DMS114 treated with DMSO at 0.1 percent for 48 hours (cell line): ENCODE data around the gene LIMK2.

Experiments
- DNase-seq: peaks from one replicate; lab custom pipeline; 2025; ENCODE audit not compliant: unreplicated experiment; lab: John Stamatoyannopoulos, UW

LIMK2 gene

DNA sequence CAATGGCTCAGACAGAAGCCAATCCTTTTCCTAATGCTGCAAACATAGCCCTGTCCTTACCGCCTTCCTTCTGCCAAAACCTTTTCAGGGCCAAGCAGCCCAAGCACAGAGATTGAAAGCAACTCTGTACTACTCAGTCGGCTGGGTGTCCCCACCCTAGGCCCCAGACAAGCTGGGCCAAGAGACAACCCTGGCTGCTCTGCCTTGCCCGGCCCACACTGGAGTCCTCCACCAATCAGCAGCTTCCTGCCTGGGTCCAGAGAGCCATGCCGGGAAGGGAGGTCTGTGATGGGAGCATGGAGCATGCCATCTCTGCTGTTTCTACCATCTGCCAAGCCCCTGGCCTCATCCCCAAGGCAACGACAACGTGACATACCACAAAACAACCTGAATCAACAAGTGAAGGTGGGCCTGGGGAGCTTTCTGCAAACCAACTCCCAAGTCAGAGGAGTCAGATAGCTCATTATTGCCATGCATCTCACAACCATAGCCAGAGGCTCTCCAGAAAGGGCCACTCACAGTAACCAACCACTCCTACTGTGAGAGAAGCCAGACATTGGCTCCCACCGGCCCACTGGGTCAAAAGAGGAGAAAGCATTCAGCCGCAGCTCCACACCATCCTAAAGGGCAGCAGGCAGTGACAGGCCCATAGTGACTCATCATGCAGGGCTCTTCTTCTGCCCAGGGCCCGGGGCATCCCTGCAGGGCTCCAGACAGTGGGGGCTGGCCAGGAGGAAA lies 115.9 kb downstream of the LIMK2 start:
- DNase-seq: no peak

DNA sequence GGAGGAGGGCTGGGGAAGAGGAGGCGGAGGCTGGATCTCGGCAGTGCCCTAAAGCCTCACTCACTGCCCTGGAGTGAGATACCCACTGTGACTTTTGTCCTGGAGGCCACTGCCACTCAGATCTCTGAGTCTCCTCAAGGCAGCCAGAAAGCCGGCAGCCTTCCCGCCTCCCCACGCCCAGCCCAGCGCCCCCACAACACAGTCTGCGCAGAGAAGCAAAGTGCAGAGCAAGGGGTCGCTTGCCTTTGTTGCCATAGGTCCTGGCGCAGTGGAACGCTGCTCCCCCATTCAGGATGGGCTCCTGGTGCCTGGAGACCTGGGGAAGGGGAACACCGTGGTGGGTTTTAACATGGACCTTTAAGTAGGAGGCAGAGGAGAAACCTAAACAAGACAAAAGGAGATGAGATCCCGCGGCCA lies 116.5 kb downstream of the LIMK2 start:
- no peak for DNase-seq

- DNase-seq: no peak
These were observed 116.9 kb downstream of the LIMK2 start for GRCh38 chr22:31329029-31329428.
